Activated CD4-positive, alpha-beta memory T cell treated with anti-CD3 and anti-CD28 coated beads, Interleukin-2, amount 10 ng/mL, durations not matched to agents 7 days and 5 days (primary cell): Measurements from ENCODE around the gene ATG16L2. TPM values are rescaled to one million over a fixed set of nuclear protein-coding genes. Genes with fewer than 3 reads are reported as not detected.
A peak's percentile ranks its signal among the peaks of the same experiment; 100 is the strongest.

Experiments
- CTCF ChIA-PET: fragments of 350-600 bp; sonication (Branson Sonifier 250); formaldehyde crosslinking; loops from one replicate; lab custom pipeline; 2021; ENCODE audit warnings: antibody characterized with exemption, inconsistent platforms; lab: Charles Lee
- POLR2A ChIA-PET: fragments of 350-600 bp; sonication (Branson Sonifier 250); formaldehyde crosslinking; loops from one replicate; lab custom pipeline; 2021; ENCODE audit warnings: antibody characterized with exemption; lab: Charles Lee
- DNase-seq: peaks from one replicate; pipeline ENCODE4 v3.0.0-alpha.2; 2020
- H3K27ac Mint-ChIP-seq: one replicate; pipeline ENCODE4 v1.8.0; 2021; ENCODE audit warnings: mild to moderate bottlenecking, mixed read lengths
- H3K27me3 Mint-ChIP-seq: one replicate; pipeline ENCODE4 v1.8.0; 2021; ENCODE audit warnings: mixed read lengths
- H3K36me3 Mint-ChIP-seq: one replicate; pipeline ENCODE4 v1.8.0; 2021; ENCODE audit warnings: low read depth, mixed read lengths
- H3K4me1 Mint-ChIP-seq: one replicate; pipeline ENCODE4 v1.8.0; 2021; ENCODE audit warnings: mixed read lengths
- H3K4me3 Mint-ChIP-seq: one replicate; pipeline ENCODE4 v1.8.0; 2021; ENCODE audit warnings: mild to moderate bottlenecking, mixed read lengths
- H3K9me3 Mint-ChIP-seq: one replicate; pipeline ENCODE4 v1.8.0; 2021; ENCODE audit warnings: mixed read lengths
- total RNA-seq, 2 experiments: library from RNA; stranded (reverse); gene quantifications; one replicate each; pipeline ENCODE4 v1.2.3, GENCODE V29; 2021

ATG16L2 gene
- total RNA-seq: 100 to 1,000 TPM; 135 to 137 TPM

GRCh38 chr11:72814286-72815109 lies at the start of gene ATG16L2:
Gene ATG16L2, plus strand, starts transcription at chr11:72814411. Its CDS starts 35 bp downstream, at chr11:72814446.
- Mint-ChIP-seq H3K27ac (peak within 1 kb of the TSS; percentile 99), H3K36me3 (peaks cover 66% of the 10 kb centered on the region), H3K4me1 (peaks cover 52% of the 10 kb centered on the region), H3K4me3 (peak within 1 kb of the TSS; percentile 99), H3K27me3 (no peaks in the 10 kb centered on the region), H3K9me3 (no peaks in the 10 kb centered on the region)
- ChIA-PET CTCF (interaction anchor here (1.4 to 3.3 kb wide), 6 partner anchors 17 to 329 kb away, joined by 6 to 21 read pairs (median 10); partner anchors contain the start of gene STARD10), POLR2A (interaction anchor here (0.6 to 5.0 kb wide), 17 partner anchors 12 to 363 kb away, joined by 3 to 58 read pairs (median 5); partner anchors contain the start of genes FCHSD2 and STARD10)
- peak; percentile 91 for DNase-seq

GRCh38 chr11:72764503-72764902 lies 49.7 kb upstream of the ATG16L2 start:
- Mint-ChIP-seq H3K4me1 (peaks cover 24% of the 10 kb centered on the region), H3K27me3 (no peaks in the 10 kb centered on the region), H3K27ac (no peak overlapping the region), H3K9me3 (no peaks in the 10 kb centered on the region), H3K36me3 (no peaks in the 10 kb centered on the region), H3K4me3 (no peak overlapping the region)
- CTCF ChIA-PET: interaction anchor here (1.2 kb wide), 1 partner anchor 30 kb away, joined by 3 read pairs; the partner anchor contains the start of gene STARD10
- POLR2A ChIA-PET: no interaction called here
- DNase-seq: no peak

- ChIA-PET POLR2A (no interaction called here), CTCF (interaction anchor here (0.6 to 1.6 kb wide), 2 partner anchors 26 to 389 kb away, joined by 3 to 6 read pairs; no protein-coding TSS in a partner anchor)
- Mint-ChIP-seq H3K9me3 (no peaks in the 10 kb centered on the region), H3K27ac (no peak overlapping the region), H3K4me3 (no peak overlapping the region), H3K36me3 (no peaks in the 10 kb centered on the region), H3K27me3 (no peaks in the 10 kb centered on the region), H3K4me1 (peaks cover 17% of the 10 kb centered on the region)
- DNase-seq: no peak
These were observed 47.9 kb upstream of the ATG16L2 start for GRCh38 chr11:72766152-72766902.

GRCh38 chr11:72767203-72768062 lies 46.8 kb upstream of the ATG16L2 start:
- ChIA-PET POLR2A (interaction anchor here (1.0 to 1.3 kb wide), 2 partner anchors 14 to 15 kb away, joined by 3 read pairs; no protein-coding TSS in a partner anchor), CTCF (interaction anchor here (0.6 kb wide), 1 partner anchor 388 kb away, joined by 3 read pairs; no protein-coding TSS in a partner anchor)
- Mint-ChIP-seq H3K36me3 (no peaks in the 10 kb centered on the region), H3K27me3 (no peaks in the 10 kb centered on the region), H3K27ac (no peak overlapping the region), H3K4me1 (peaks cover 11% of the 10 kb centered on the region), H3K4me3 (no peak overlapping the region), H3K9me3 (no peaks in the 10 kb centered on the region)
- no peak for DNase-seq

- H3K27ac Mint-ChIP-seq: no peak overlapping the region
- ChIA-PET CTCF (interaction anchor here (1.2 kb wide), 1 partner anchor 26 kb away, joined by 3 read pairs; no protein-coding TSS in a partner anchor), POLR2A (interaction anchor here (1.3 kb wide), 1 partner anchor 15 kb away, joined by 3 read pairs; no protein-coding TSS in a partner anchor)
- no peaks in the 10 kb centered on the region for H3K27me3 Mint-ChIP-seq
- no peaks in the 10 kb centered on the region for H3K36me3 Mint-ChIP-seq
- no peak overlapping the region for H3K4me3 Mint-ChIP-seq
- no peak for DNase-seq
- H3K9me3 Mint-ChIP-seq: no peaks in the 10 kb centered on the region
- H3K4me1 Mint-ChIP-seq: no peaks in the 10 kb centered on the region
These were observed 45.6 kb upstream of the ATG16L2 start for GRCh38 chr11:72768581-72768980.

DNA sequence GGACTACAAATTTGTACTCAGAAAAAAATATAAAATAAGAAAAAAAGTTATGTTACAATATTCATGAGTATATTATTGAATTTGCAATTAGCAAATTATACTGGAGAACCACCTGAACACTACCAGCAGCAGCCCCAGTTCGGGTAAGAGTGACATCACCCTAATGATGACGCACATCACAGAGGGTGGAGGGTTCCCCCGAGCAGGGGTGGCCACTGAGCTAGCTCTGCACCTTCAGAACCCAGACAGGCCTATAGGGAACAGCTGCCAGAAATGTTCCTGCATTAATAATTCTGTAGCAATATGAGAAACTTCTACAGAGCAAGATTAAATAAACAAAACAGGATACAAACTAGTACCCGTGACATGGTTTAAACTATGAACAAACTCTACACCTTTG lies 44.5 kb upstream of the ATG16L2 start:
- no peaks in the 10 kb centered on the region for H3K9me3 Mint-ChIP-seq
- DNase-seq: no peak
- H3K4me3 Mint-ChIP-seq: no peak overlapping the region
- H3K36me3 Mint-ChIP-seq: no peaks in the 10 kb centered on the region
- ChIA-PET POLR2A (no interaction called here), CTCF (no interaction called here)
- H3K27ac Mint-ChIP-seq: no peak overlapping the region
- H3K4me1 Mint-ChIP-seq: no peaks in the 10 kb centered on the region
- H3K27me3 Mint-ChIP-seq: no peaks in the 10 kb centered on the region

GRCh38 chr11:72770799-72771198 lies 43.4 kb upstream of the ATG16L2 start:
- H3K9me3 Mint-ChIP-seq: no peaks in the 10 kb centered on the region
- no peak overlapping the region for H3K4me3 Mint-ChIP-seq
- H3K27me3 Mint-ChIP-seq: no peaks in the 10 kb centered on the region
- no peak overlapping the region for H3K27ac Mint-ChIP-seq
- H3K36me3 Mint-ChIP-seq: no peaks in the 10 kb centered on the region
- ChIA-PET POLR2A (interaction anchor here (1.2 kb wide), 1 partner anchor 10 kb away, joined by 5 read pairs; no protein-coding TSS in a partner anchor), CTCF (no interaction called here)
- DNase-seq: no peak
- no peaks in the 10 kb centered on the region for H3K4me1 Mint-ChIP-seq

- peaks cover under 1% of the 10 kb centered on the region for H3K4me1 Mint-ChIP-seq
- no peaks in the 10 kb centered on the region for H3K36me3 Mint-ChIP-seq
- H3K9me3 Mint-ChIP-seq: no peaks in the 10 kb centered on the region
- POLR2A ChIA-PET: interaction anchor here (1.2 kb wide), 1 partner anchor 9 kb away, joined by 5 read pairs; no protein-coding TSS in a partner anchor
- no peaks in the 10 kb centered on the region for H3K27me3 Mint-ChIP-seq
- H3K4me3 Mint-ChIP-seq: no peak overlapping the region
- CTCF ChIA-PET: no interaction called here
- DNase-seq: no peak
- H3K27ac Mint-ChIP-seq: no peak overlapping the region
These were observed 42.7 kb upstream of the ATG16L2 start for GRCh38 chr11:72771507-72771906.

- CTCF ChIA-PET: no interaction called here
- no peaks in the 10 kb centered on the region for H3K27me3 Mint-ChIP-seq
- peaks cover 3% of the 10 kb centered on the region for H3K4me1 Mint-ChIP-seq
- H3K36me3 Mint-ChIP-seq: no peaks in the 10 kb centered on the region
- H3K4me3 Mint-ChIP-seq: no peak overlapping the region
- DNase-seq: no peak
- POLR2A ChIA-PET: no interaction called here
- H3K27ac Mint-ChIP-seq: no peak overlapping the region
- no peaks in the 10 kb centered on the region for H3K9me3 Mint-ChIP-seq
These were observed 42.2 kb upstream of the ATG16L2 start for GRCh38 chr11:72772059-72772458.

- ChIA-PET CTCF (no interaction called here), POLR2A (interaction anchor here (1.1 kb wide), 1 partner anchor 9 kb away, joined by 3 read pairs; no protein-coding TSS in a partner anchor)
- no peak for DNase-seq
- Mint-ChIP-seq H3K9me3 (no peaks in the 10 kb centered on the region), H3K27me3 (no peaks in the 10 kb centered on the region), H3K4me1 (peaks cover 3% of the 10 kb centered on the region), H3K4me3 (no peak overlapping the region), H3K36me3 (no peaks in the 10 kb centered on the region), H3K27ac (no peak overlapping the region)
These were observed 40.9 kb upstream of the ATG16L2 start for GRCh38 chr11:72773291-72773690.

DNA sequence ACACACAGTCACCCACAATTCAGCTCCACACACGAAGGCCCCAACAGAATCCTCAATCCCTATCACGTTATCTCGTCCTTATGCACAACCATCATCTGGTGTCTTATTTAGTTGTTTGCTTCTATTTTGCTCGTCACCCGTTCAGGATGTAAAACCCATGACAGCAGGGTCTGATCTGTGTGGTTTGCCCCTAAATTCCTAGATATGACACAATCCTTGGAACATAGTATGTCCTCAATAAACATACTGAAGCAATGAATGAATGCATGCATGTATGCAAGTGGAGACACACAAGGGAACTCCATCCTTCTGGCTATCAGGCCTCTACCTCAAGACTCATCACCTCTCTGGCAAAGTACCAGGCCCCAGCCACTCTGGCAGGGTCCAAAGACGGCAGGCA lies 40.5 kb upstream of the ATG16L2 start:
- Mint-ChIP-seq H3K27me3 (no peaks in the 10 kb centered on the region), H3K27ac (no peak overlapping the region), H3K4me1 (peaks cover 3% of the 10 kb centered on the region), H3K4me3 (no peak overlapping the region), H3K36me3 (no peaks in the 10 kb centered on the region), H3K9me3 (no peaks in the 10 kb centered on the region)
- CTCF ChIA-PET: no interaction called here
- POLR2A ChIA-PET: interaction anchor here (1.1 kb wide), 1 partner anchor 9 kb away, joined by 3 read pairs; no protein-coding TSS in a partner anchor
- no peak for DNase-seq

- no peak for DNase-seq
- Mint-ChIP-seq H3K36me3 (no peaks in the 10 kb centered on the region), H3K27ac (no peak overlapping the region), H3K4me1 (peaks cover 3% of the 10 kb centered on the region), H3K27me3 (peaks cover 1% of the 10 kb centered on the region), H3K9me3 (no peaks in the 10 kb centered on the region), H3K4me3 (no peak overlapping the region)
- CTCF ChIA-PET: no interaction called here
- POLR2A ChIA-PET: no interaction called here
These were observed 39.7 kb upstream of the ATG16L2 start for GRCh38 chr11:72774499-72774898.
